WI38 (cell line): ENCODE results near the gene PJA1.

Source experiments
- H3K4me3 ChIP-seq: 2 replicates; pipeline ENCODE4 v1.5.1; 2011; ENCODE audit warnings: low read depth, mild to moderate bottlenecking, control low read depth, low read length
- CTCF ChIP-seq: IDR thresholded peaks from 2 replicates; pipeline ENCODE4 v1.5.1; 2012; ENCODE audit warnings: low read depth, mild to moderate bottlenecking, control low read depth, low read length

Gene PJA1

GRCh38 chrX:69136546-69137331, 28.5 kb downstream of the PJA1 start:
- H3K4me3 ChIP-seq, result no peak overlapping the region
- no peak for TF ChIP-seq CTCF

GRCh38 chrX:69133921-69134542, 31.2 kb downstream of the PJA1 start:
- H3K4me3 ChIP-seq, result no peak overlapping the region
- TF ChIP-seq CTCF, result peak; percentile 72

DNA sequence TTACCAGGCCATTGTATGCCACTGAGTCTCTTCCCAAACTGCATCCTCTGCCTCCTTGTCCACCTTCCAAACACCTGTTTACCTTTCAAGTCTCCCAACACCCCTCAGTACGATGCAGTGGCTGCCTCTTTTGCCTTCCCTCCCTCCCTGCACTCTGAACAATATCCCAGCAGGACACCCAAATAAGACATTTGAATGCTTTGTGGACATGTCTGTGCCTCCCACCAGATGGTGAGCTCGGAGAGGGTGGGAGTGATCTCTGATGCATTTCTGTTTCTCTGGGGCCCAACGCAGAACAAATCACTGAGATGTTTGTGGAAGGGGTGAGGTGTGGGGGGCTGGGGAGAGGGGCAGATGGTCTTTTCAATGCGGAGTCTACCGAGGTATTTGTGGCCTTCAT, 33.4 kb downstream of the PJA1 start:
- H3K4me3 ChIP-seq, result no peak overlapping the region
- no peak for TF ChIP-seq CTCF

DNA sequence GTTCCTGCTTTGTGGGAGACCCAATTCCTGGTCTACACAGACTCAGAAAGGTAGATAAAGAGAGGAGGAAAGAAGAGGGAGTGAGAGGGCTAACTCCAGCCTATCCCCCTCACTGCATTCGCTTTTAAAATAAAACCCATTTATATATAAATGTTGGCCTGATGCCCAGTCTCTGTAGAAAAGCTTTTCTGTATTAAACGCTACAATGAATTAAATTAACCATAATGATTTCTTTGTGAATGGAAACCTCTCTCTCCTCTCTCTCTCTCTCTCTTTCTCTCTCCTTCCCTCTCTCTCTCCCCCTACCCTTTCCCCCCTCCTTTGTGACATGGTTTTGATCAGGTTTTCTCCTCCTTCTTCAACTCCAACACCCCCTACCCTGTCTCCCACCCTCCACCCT, 34.8 kb downstream of the PJA1 start:
- TF ChIP-seq CTCF, result no peak
- no peak overlapping the region for H3K4me3 ChIP-seq

DNA sequence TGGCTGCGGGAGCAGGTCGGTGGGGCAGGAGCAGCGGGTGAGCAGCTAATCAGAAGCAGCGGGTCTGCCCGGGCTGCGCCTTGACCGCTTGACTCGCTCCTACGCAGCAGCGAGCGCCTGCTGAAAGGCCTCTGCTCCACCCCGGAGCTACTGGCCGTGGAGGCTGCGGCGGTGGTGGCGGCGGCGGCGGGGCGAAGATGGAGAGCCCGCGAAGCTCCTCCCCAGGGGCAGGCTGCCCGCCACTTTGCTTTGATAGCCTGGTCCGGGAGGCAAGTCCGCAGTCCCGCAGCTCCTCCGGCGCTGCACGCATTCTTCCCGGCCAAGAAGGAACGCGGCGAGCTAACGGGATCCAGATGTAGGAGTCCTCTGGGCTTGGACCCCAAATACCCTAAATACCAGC, 36.7 kb downstream of the PJA1 start:
- TF ChIP-seq CTCF, result no peak
- H3K4me3 ChIP-seq, result peak overlapping the region; percentile 15

DNA sequence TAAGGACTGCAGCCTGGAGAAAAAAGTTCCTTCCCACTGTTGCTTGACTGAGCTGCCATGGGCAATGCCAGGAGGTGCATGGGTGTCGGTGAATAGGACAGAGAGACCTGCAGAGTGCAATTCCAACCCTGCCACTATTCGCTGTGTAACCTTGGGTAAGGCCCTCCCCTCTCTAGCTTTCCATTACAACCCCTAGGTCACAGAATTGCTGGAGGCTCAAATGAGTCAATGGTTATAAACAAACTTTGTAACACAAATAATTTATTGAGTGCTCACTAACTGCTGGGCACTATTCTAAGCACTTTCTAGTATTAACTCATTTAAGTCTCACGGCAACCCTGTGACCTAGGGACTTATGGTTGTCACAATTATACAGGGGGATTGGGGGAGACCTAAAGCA, 37.8 kb downstream of the PJA1 start:
- no peak overlapping the region for H3K4me3 ChIP-seq
- TF ChIP-seq CTCF, result no peak

DNA sequence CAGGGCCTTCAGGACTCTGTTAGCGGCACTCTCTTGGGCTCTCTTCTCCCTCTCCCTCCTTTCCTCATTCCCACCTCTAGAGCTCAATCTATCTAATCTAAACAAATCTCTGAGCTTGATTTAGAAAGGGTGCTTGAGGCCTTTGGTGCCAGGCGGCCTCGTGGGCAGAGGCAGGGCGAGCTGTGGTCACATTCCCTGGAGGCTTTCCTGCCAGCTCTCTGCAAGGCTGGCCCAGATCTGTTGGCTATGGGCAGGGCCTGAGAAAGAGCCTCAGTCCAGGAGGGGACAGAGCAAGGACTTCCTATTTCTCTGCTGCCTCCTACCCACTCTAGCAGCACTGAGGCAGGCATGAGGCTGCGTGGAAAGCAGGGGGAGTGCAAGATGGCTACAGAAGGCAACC, 38.6 kb downstream of the PJA1 start:
- no peak for TF ChIP-seq CTCF
- no peak overlapping the region for H3K4me3 ChIP-seq
